Brain pericyte (primary cell): ENCODE results near the gene PORCN.

Experiments used
- DNase-seq: peaks from one replicate; pipeline ENCODE4 v3.0.0-alpha.2; 2012; ENCODE audit warnings: low read depth, low spot score

PORCN gene

GRCh38 chrX:48476919-48477318 lies 31.9 kb upstream of the PORCN start:
- DNase-seq = no peak

DNA sequence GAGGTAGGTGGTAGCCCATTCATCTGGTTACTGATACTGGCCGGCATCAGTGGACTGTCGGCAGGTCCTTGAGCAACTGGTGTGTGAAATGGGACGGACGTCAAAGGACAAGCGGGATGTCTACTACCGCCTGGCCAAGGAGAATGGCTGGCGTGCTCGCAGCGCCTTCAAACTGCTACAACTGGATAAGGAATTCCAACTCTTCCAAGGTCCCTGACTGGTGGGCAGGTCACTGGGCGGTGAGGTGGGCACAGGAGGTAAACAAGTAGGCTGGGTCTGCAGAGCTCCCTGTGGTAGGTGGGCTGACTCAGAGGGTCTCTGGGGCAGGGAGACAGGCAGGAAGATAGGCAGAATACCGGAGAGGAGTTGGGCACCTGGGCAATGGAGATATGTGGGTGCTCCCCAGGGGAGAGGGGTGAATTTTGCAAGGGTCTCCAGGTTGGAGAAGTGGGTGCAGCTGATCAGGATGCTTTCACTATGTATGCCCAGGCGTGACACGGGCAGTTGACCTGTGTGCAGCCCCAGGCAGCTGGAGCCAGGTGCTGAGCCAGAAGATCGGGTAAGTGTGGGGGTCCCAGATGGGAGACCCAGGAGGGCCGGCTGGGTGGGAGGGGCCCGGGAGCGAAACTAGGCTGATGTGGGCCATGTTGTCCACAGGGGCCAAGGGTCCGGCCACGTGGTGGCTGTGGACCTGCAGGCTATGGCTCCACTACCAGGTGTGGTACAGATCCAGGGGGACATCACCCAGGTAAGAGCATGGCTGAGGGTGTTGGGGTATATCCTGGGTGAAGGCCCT lies 30.6 kb upstream of the PORCN start:
- no peak for DNase-seq

DNA sequence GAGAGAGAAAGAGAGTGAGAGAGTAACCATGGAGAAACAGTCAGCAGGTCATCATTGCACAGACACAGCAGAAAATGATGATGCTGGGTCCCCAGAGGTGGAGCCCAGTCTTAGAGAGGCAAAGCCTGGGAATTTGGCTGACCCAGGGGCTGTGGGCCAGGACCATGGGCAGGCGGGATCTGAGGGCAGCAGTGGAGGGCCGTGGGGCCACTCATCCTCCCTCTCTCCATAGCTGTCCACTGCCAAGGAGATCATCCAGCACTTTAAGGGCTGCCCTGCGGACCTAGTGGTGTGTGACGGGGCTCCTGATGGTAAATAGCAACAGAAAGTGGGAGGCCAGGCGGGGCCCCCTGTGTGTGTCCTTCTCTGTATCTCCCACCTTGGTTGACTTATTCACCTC lies 30.0 kb upstream of the PORCN start:
- no peak for DNase-seq

DNA sequence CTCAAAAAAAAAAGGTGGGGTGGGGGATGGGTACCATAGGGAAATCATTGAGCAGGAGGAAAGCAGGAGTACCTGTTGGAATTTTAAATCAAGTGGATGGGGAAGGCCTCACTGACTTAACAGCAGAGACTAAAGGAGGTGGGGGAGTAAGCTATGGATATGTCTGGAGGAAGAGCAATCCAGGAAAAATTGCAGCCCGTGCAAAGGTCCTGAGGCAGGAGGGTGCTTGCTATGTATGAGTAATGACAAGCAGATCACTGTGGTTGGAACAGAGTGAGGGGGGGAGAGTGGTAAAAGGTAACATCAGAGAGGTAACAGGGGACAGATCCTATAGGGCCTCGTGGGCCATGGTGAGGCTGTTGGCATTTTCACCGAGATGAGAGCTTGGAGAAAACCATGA lies 28.6 kb upstream of the PORCN start:
- no peak for DNase-seq

DNA sequence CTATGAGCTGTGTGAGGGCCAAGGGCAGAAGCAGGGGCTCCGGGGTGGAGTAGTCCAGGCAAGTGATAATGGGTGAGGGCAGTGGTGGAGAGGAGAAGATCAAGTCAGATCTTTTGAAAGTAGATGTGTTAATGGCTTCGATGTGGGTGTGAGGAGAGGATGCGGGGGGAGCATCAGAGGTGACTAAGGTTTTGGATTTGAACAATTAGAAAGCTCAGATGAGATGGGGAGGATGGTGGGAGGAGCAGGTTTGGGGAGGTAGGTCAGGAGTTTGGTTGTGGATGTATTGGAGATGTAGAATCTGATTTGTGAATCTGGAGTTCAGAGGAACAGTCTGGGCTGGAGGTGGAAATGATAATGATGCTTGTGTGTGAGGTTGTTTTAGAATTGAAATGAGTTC lies 28.2 kb upstream of the PORCN start:
- DNase-seq = no peak

GRCh38 chrX:48482526-48482925 lies 26.3 kb upstream of the PORCN start:
- DNase-seq = no peak

GRCh38 chrX:48487362-48487798 lies 21.4 kb upstream of the PORCN start:
- DNase-seq = no peak

GRCh38 chrX:48488034-48488433 lies 20.8 kb upstream of the PORCN start:
- no peak for DNase-seq

GRCh38 chrX:48489296-48489695 lies 19.5 kb upstream of the PORCN start:
- no peak for DNase-seq

DNA sequence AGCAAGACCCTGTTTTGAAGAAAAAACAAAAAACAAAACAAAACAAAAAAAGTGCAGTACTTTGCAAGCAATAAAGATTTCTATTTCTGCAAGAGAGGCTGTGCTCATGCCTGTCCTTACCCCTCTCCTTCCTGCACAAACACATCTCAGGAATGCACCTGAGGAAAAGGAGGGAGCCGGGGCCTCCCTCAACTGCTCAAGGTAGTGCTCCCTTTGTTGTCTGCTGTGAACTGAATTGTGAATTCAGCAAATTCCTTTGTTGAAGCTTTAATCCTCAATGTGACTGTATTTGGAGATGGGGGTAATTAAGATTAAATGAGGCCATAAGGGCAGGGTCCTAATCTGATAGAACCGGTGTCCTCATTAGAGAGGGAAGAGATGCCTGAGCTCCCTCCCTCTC lies 18.9 kb upstream of the PORCN start:
- no peak for DNase-seq

DNA sequence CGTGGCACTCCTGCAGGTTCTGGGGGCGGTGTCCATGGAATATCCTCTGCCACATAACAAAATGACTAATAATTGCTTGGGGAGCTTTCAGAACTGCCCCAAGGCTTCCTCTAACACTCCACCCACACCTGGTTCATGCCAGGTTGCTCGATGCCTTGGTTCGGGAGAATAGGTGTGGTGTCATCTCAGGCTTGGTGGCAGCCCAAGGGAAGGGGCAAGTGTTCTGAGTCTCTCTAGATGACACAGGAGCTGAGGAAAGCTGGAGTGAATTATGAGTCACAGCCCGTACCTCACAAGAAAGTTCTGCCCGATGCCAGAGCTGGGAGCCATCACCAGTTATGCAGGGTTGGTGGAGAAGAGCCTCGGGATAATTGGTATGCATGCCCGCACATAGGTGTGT lies 18.1 kb upstream of the PORCN start:
- no peak for DNase-seq

GRCh38 chrX:48491809-48492208 lies 17.0 kb upstream of the PORCN start:
- DNase-seq = no peak

- no peak for DNase-seq
Observed at GRCh38 chrX:48492293-48492910, 16.4 kb upstream of the PORCN start.

- no peak for DNase-seq
Observed at GRCh38 chrX:48493890-48494364, 14.9 kb upstream of the PORCN start.

- no peak for DNase-seq
Observed at GRCh38 chrX:48496660-48497059, 12.1 kb upstream of the PORCN start.

GRCh38 chrX:48497871-48498270 lies 10.9 kb upstream of the PORCN start:
- no peak for DNase-seq

- no peak for DNase-seq
Observed at GRCh38 chrX:48498374-48498809, 10.4 kb upstream of the PORCN start.

- DNase-seq = no peak
Observed at GRCh38 chrX:48504261-48504660, 4.5 kb upstream of the PORCN start.

- no peak for DNase-seq
Observed at GRCh38 chrX:48505481-48505880, 3.3 kb upstream of the PORCN start.

GRCh38 chrX:48507246-48507645 lies 1.5 kb upstream of the PORCN start:
- DNase-seq = no peak

DNA sequence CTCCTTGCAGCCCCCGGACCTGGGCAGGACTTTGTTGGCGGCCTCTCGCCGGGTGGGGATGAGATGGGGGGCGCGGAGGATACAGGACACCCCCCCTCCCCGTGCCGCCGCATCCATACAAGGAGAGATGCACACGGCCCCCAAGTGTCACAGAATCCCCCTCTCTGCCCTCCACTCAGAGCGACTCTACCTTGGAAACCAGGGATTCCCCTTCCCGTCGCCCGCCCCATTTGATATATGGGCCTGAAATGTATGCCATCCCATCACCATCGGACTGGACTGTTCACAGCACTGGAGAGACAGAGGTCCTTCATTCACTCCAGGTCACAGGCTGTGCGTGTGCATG lies 426 bp downstream of the PORCN start:
- DNase-seq = no peak

- DNase-seq = no peak
Observed at GRCh38 chrX:48509619-48510018, 827 bp downstream of the PORCN start.

DNA sequence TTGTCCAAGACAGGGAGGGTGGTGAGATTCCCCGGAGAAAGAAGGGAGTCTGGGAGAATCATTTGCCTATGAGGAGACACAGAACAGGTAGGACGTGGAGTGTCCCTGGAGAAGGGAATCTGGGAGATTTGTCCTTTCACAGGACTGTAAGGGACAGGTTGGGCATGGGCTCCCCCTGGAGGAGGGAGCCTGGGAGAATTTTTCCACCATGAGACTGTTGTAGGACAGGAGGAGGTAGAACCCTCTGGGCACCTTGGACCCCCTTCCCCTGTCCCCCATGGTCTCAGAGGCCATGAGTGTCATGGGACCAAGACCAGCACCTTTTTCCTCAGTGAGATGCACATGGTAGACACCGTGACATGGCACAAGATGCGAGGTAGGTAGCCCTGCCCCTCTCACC lies 2.8 kb downstream of the PORCN start:
- DNase-seq = no peak
